ENCODE measurements around the gene OLA1. TPM values are rescaled to one million over a fixed set of nuclear protein-coding genes. Genes with fewer than 3 reads are reported as not detected.

Gene OLA1
- total RNA-seq, 1 experiment from 2014 or later = 122 TPM

- Histone ChIP-seq H3K27ac (no peak overlapping the region; the same call in 1 of the 2 replicates), H3K4me1 (replicated peaks) (peaks cover 42% of the 10 kb centered on the region), H3K36me3 (no peaks in the 10 kb centered on the region), H3K4me3 (no peak overlapping the region), H3K9me3 (replicated peaks) (no peaks in the 10 kb centered on the region), H3K27me3 (replicated peaks) (no peaks in the 10 kb centered on the region)
- DNase-seq (ENCODE audit: low read depth in 1 of 2, low spot score in 2 of 2) = peak in 1 of 2 experiments; percentile 24
These were observed 190.3 kb downstream of the OLA1 start for GRCh38 chr2:174058026-174058425.

- no peak for DNase-seq (ENCODE audit: low read depth in 1 of 2, low spot score in 2 of 2)
- peaks cover 61% of the 10 kb centered on the region for H3K4me1 ChIP-seq (replicated peaks)
- no peak overlapping the region for H3K4me3 ChIP-seq
- no peaks in the 10 kb centered on the region for H3K36me3 ChIP-seq
- no peak overlapping the region for H3K27ac ChIP-seq
- H3K9me3 ChIP-seq (replicated peaks) = no peaks in the 10 kb centered on the region
- H3K27me3 ChIP-seq (replicated peaks) = no peaks in the 10 kb centered on the region
These were observed 193.4 kb downstream of the OLA1 start for GRCh38 chr2:174054926-174055325.

DNA sequence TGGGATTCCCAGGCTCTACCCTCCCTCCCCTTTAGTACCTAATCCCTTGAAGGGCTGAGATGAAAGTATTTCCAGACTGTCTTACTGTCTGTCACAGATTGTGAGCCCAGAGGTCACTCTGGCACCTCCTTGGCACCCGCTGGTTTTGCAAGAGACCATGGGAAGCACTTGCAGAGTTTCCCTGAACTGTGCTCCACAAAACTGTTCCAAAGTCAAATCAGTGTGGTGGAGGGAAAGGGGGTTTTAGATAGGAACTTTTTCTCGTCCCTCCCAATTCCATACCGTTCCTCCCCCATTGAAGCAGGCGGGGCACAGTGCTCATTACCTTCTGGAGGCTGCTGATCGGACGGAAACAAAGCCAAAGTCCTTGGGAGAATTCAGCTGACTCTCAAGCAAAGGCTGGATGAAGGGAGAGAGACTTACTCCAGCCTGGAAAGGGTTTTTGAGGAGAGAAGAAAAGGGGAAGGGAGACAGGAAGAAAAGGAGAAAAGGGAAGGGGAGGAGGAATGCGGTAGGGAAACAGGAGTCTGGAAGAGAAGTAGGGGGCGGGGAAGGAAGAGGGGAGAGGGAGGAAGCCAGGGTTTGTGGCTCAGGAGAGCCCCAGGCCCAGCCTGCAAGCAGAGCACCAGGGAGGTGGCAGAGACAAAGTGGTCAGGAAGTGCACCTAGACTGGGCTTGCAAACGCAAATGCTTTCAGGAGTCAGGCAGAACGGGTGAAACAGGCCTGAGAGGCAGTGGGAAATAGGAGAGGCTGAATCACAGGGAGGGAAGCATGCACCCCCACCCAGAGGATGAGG is 194.8 kb downstream of the OLA1 start:
- H3K4me1 ChIP-seq (replicated peaks) = peaks cover 48% of the 10 kb centered on the region
- H3K27me3 ChIP-seq (replicated peaks) = no peaks in the 10 kb centered on the region
- H3K9me3 ChIP-seq (replicated peaks) = no peaks in the 10 kb centered on the region
- DNase-seq (ENCODE audit: low read depth in 1 of 2, low spot score in 2 of 2) = no peak
- no peak overlapping the region for H3K4me3 ChIP-seq
- H3K36me3 ChIP-seq = no peaks in the 10 kb centered on the region
- H3K27ac ChIP-seq = peak overlapping the region; percentile 87; the same call in 1 of the 2 replicates

- H3K27ac ChIP-seq = peak overlapping the region; percentile 87
These were observed 195.8 kb downstream of the OLA1 start for GRCh38 chr2:174052584-174052976.

GRCh38 chr2:174051741-174052583 is 196.4 kb downstream of the OLA1 start:
- Histone ChIP-seq H3K27ac (peak overlapping the region; percentile 87), H3K27me3 (replicated peaks) (no peaks in the 10 kb centered on the region), H3K9me3 (replicated peaks) (no peaks in the 10 kb centered on the region), H3K4me1 (replicated peaks) (peaks cover 49% of the 10 kb centered on the region), H3K36me3 (no peaks in the 10 kb centered on the region), H3K4me3 (0 out of 2 replicates have a peak overlapping the region, but pooled peaks have one; percentile 0)
- DNase-seq (ENCODE audit: low read depth in 1 of 2, low spot score in 2 of 2) = peak; percentile 90 to 94

More at GRCh38 chr2:174052584-174052976, 195.8 kb downstream of the OLA1 start:
- Histone ChIP-seq H3K9me3 (replicated peaks) (no peaks in the 10 kb centered on the region), H3K27me3 (replicated peaks) (no peaks in the 10 kb centered on the region), H3K36me3 (no peaks in the 10 kb centered on the region), H3K4me1 (replicated peaks) (peaks cover 49% of the 10 kb centered on the region), H3K4me3 (no peak overlapping the region)
- DNase-seq (ENCODE audit: low read depth in 1 of 2, low spot score in 2 of 2) = no peak

DNA sequence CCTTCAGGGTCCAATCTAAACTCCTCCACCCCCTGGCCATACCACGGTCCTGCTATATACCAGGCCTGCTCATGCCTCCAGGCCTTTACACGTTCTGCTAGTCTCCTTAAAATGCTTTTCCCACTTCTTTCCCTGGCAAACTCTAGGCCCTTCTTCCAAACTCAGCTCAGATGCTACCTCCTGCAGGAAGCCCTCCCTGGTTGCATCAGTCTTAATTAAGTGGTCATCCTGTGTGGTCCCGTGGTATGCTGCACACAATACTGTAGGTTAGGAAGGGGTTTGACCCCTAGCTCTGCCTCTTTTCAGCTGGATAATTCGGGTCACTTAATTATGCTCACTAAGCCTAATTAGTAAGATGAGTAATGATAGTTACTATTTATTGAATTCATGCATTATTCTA is 197.3 kb downstream of the OLA1 start:
- H3K27ac ChIP-seq = peak overlapping the region; percentile 87
- no peaks in the 10 kb centered on the region for H3K27me3 ChIP-seq (replicated peaks)

GRCh38 chr2:174049895-174050294 is 198.4 kb downstream of the OLA1 start:
- DNase-seq (ENCODE audit: low read depth in 1 of 2, low spot score in 2 of 2) = no peak
- Histone ChIP-seq H3K27ac (no peak overlapping the region), H3K4me1 (replicated peaks) (peaks cover 49% of the 10 kb centered on the region), H3K4me3 (no peak overlapping the region), H3K27me3 (replicated peaks) (no peaks in the 10 kb centered on the region), H3K36me3 (no peaks in the 10 kb centered on the region), H3K9me3 (replicated peaks) (no peaks in the 10 kb centered on the region)

More for the DNA sequence above, 197.3 kb downstream of the OLA1 start:
- Histone ChIP-seq H3K4me3 (no peak overlapping the region), H3K9me3 (replicated peaks) (no peaks in the 10 kb centered on the region), H3K36me3 (no peaks in the 10 kb centered on the region), H3K4me1 (replicated peaks) (peaks cover 49% of the 10 kb centered on the region)
- DNase-seq (ENCODE audit: low read depth in 1 of 2, low spot score in 2 of 2) = no peak

DNA sequence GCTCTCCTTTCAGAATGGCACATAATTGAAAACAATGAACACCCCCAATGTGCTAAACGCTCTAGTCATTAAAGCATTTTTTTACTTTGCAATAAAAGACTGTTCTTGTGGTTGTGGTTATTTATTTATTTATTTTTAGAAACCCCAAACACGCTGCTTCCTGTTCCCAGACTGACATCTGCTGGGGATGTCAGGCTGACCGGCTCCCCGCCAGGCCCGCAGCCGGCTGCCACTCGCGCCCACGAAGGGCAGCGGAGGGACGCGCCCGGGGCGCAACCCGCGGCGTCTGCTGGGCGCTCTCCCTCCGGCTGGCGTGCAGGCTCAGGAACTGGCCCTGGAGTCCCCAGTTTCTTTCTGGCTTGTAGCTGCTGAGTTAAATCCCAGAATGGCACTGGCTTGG is 200.1 kb downstream of the OLA1 start:
- H3K4me3 ChIP-seq = no peak overlapping the region
- no peak for DNase-seq (ENCODE audit: low read depth in 1 of 2, low spot score in 2 of 2)
- H3K27ac ChIP-seq = no peak overlapping the region
- no peaks in the 10 kb centered on the region for H3K36me3 ChIP-seq
- H3K9me3 ChIP-seq (replicated peaks) = no peaks in the 10 kb centered on the region
- peaks cover 40% of the 10 kb centered on the region for H3K4me1 ChIP-seq (replicated peaks)
- no peaks in the 10 kb centered on the region for H3K27me3 ChIP-seq (replicated peaks)

DNA sequence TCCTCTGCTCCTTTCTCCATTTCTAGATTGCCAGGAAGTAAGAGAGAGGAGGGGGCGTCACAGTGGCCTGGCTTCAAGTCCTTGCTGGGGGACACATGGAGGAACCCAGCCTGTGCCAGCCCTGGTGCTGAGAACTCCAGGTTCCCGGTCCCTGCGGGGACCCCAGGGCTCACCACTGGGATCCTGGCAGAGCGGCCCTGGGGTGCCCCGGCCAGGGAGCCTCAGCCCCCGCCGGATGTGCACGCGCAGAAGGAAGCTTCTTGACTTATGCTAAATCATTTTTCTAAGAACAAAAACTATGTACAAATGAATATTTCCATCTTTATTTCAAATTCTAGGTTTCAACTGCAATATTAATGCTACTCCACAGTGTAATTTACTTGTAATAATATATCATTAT is 200.6 kb downstream of the OLA1 start:
- no peak for DNase-seq (ENCODE audit: low read depth in 1 of 2, low spot score in 2 of 2)
- Histone ChIP-seq H3K27ac (no peak overlapping the region), H3K4me1 (replicated peaks) (peaks cover 35% of the 10 kb centered on the region), H3K9me3 (replicated peaks) (no peaks in the 10 kb centered on the region), H3K27me3 (replicated peaks) (no peaks in the 10 kb centered on the region), H3K36me3 (no peaks in the 10 kb centered on the region), H3K4me3 (no peak overlapping the region)

GRCh38 chr2:174046172-174046571 is 202.2 kb downstream of the OLA1 start:
- Histone ChIP-seq H3K27ac (no peak overlapping the region), H3K4me1 (replicated peaks) (peaks cover 21% of the 10 kb centered on the region), H3K27me3 (replicated peaks) (no peaks in the 10 kb centered on the region), H3K36me3 (no peaks in the 10 kb centered on the region), H3K4me3 (no peak overlapping the region), H3K9me3 (replicated peaks) (no peaks in the 10 kb centered on the region)
- DNase-seq (ENCODE audit: low read depth in 1 of 2, low spot score in 2 of 2) = no peak

GRCh38 chr2:174044556-174044955 is 203.8 kb downstream of the OLA1 start:
- no peak overlapping the region for H3K4me3 ChIP-seq
- no peak for DNase-seq (ENCODE audit: low read depth in 1 of 2, low spot score in 2 of 2)
- no peak overlapping the region for H3K27ac ChIP-seq
- no peaks in the 10 kb centered on the region for H3K27me3 ChIP-seq (replicated peaks)
- no peaks in the 10 kb centered on the region for H3K36me3 ChIP-seq
- H3K9me3 ChIP-seq (replicated peaks) = no peaks in the 10 kb centered on the region
- H3K4me1 ChIP-seq (replicated peaks) = peaks cover 12% of the 10 kb centered on the region

- DNase-seq (ENCODE audit: low read depth in 1 of 2, low spot score in 2 of 2) = no peak
- Histone ChIP-seq H3K4me1 (replicated peaks) (peaks cover 22% of the 10 kb centered on the region), H3K27me3 (replicated peaks) (no peaks in the 10 kb centered on the region), H3K27ac (no peak overlapping the region), H3K9me3 (replicated peaks) (no peaks in the 10 kb centered on the region), H3K36me3 (no peaks in the 10 kb centered on the region), H3K4me3 (no peak overlapping the region)
These were observed 208.0 kb downstream of the OLA1 start for GRCh38 chr2:174040417-174040701.

DNA sequence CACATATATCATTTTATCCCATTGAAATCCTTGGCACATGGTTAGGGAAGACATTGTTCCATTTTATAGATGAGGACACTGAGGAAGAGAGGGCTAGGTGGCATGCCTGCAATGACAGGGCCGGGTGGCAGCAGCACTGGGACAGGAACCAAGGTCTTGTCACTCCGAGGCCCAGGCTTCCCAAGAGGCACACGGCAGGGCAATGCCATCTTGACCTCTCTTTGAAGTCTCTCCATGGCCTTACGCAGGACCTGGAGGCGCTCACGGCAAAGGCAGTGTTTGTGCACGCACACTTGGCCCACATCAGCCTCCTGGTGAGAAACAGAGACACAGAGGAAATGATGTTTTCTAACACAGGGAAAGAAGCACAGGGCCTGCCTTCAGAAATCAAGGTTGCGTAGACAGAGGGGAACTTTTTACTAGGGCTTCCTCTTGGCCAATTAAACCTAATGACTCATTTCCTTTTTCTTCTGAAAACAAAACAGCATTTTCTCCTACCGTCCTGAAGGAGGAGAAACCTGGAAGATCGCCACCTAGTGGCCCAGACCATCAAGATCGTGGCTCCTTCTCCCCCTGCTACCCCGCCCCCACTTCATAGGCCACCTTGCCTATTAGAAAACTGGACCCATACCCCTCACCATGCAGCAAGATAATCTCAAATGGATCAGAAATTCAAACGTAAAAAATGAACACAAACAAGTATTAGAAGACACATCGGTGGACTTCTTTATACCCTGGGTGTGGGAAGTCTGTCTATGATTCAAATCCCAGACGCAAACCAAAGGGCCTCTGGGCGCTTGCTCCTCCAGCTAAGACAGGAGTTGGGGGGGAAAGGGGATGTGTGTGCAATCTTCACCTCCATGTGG is 208.5 kb downstream of the OLA1 start:
- peak; percentile 91 for DNase-seq (ENCODE audit: low read depth in 1 of 2, low spot score in 2 of 2)

More for the DNA sequence above, 208.5 kb downstream of the OLA1 start:
- Histone ChIP-seq H3K27me3 (replicated peaks) (no peaks in the 10 kb centered on the region), H3K4me1 (replicated peaks) (peaks cover 27% of the 10 kb centered on the region), H3K4me3 (no peak overlapping the region), H3K36me3 (no peaks in the 10 kb centered on the region), H3K9me3 (replicated peaks) (no peaks in the 10 kb centered on the region), H3K27ac (peak overlapping the region; percentile 74)
